WI38 (cell line): ENCODE measurements around the gene MAD1L1.

ENCODE experiments used
- H3K4me3 ChIP-seq: 2 replicates; pipeline ENCODE4 v1.5.1; 2011; ENCODE audit warnings: low read depth, mild to moderate bottlenecking, control low read depth, low read length
- TF ChIP-seq, protein P1 (sequence below): IDR thresholded peaks from 2 replicates; pipeline ENCODE4 v1.5.1; 2012; ENCODE audit warnings: low read depth, mild to moderate bottlenecking, control low read depth, low read length

MAD1L1 gene

DNA sequence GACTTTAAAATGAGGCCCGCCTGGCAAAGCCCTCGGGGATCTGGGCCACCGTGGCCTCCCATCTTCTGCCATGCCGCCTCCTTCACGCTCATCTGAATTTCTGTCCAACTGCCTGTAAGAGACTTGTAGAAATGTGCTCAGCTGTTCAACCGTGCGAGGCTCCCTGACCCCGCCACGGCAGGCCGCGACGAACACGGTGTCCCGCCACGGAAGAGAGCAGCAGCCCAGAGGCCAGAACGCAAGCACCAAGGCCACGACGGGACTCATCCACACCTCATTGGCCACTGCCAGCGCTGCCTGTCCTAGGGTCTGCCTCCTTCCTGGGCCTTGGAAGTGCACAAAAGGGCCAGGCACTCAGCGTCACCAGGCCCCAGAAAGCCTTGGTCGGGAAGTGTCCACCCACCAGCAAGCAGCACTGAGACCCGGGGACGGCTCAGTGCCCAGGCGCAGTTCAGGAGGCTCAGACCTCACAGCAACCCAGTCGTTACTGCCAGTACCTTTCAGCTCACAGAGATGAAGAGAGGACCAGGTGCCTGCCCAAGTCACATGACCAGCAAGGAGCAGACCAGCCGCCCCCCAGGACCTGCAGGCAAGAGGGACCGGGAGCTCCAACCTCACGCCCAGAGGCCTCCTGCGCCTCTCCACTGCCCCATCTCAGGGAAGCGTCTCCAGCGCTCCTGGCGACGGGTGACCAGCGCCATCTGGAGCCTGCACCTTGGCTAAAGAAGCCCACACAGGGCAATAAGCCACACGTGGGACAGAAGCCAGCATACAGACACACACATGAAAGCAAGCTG is 85.9 kb downstream of the MAD1L1 start:
- H3K4me3 ChIP-seq, result no peak overlapping the region
- TF ChIP-seq, protein P1, sequence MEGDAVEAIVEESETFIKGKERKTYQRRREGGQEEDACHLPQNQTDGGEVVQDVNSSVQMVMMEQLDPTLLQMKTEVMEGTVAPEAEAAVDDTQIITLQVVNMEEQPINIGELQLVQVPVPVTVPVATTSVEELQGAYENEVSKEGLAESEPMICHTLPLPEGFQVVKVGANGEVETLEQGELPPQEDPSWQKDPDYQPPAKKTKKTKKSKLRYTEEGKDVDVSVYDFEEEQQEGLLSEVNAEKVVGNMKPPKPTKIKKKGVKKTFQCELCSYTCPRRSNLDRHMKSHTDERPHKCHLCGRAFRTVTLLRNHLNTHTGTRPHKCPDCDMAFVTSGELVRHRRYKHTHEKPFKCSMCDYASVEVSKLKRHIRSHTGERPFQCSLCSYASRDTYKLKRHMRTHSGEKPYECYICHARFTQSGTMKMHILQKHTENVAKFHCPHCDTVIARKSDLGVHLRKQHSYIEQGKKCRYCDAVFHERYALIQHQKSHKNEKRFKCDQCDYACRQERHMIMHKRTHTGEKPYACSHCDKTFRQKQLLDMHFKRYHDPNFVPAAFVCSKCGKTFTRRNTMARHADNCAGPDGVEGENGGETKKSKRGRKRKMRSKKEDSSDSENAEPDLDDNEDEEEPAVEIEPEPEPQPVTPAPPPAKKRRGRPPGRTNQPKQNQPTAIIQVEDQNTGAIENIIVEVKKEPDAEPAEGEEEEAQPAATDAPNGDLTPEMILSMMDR, result no peak

DNA sequence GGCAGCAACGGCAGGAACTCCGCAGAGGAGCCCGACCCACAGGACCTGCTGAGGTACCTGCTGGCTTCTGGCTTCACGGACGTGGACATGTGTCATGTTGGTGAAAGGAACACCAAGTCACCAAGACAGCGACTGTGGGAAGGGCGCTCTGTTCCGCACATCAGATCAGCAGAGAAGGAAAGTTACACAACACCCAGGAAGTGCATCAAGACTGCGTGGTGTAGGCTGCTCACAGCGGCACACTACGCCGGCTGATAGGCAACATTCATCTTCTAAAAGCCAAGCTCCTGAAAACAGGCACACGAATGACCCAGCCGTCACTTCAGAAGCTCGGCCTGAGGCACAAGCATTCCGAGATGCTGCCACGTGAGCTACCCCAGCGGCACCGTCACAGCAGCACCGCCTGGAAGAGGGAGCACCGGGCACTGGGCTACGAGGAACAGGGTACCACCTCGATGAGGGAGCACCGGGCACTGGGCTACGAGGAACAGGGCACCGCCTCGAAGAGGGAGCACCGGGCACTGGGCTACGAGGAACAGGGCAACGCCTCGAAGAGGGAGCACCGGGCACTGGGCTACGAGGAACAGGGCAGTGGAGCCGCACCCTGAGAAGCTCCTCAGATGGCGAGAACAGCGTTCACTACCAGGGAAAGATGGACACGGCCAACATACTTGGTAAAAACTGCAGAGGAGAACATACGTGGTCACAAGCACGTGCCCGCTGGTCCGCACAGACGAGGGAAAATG is 86.7 kb downstream of the MAD1L1 start:
- no peak overlapping the region for H3K4me3 ChIP-seq
- TF ChIP-seq, protein P1, result no peak

DNA sequence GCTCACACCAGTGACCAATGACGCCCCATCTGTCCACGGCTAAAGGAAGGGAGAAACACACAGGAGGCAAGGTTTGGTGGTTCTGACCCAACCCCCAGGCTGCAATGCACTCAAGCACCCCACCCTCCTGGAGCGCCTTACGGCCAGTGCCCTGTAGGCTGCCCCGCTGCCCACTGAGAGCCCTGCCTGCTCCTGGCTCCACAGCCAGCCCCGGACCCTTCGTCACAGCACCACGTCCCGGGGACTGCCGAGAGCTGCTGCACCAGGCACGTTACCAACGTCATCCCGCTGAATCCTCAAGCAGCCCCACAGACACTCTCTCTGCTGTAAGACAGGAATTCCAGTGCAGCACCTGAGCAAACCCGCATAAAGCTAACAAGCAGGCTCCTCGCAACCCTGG is 87.8 kb downstream of the MAD1L1 start:
- TF ChIP-seq, protein P1, result no peak
- no peak overlapping the region for H3K4me3 ChIP-seq

DNA sequence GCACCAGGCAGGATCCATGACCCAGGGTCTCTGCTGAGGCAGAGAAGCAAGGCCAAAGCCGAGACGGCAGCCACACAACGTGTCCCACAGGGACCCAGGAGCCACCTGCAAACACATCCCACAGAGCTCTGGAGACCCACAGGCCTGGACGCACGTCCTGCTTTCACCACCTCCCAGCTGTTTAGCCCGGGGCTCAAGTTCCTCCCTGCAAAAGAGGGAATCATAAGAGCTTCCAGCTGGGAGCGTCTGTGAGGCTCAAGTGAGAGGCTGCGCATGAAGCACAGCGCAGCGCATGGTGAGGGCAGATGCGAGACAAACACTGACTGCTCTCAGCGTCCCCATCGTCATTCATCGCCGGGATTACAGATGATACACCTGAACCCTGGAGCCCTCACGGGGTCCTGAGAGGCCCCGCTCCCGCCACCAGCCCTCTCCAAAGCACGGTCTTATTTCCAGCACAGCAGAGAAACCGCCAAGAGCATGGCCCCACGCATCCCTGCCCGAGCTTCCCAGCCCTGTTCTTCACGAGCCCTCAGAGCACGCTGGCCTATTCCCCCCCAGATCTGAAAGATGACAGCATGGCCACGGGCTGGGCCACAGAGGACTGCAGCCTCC is 88.7 kb downstream of the MAD1L1 start:
- TF ChIP-seq, protein P1, result no peak
- H3K4me3 ChIP-seq, result no peak overlapping the region

DNA sequence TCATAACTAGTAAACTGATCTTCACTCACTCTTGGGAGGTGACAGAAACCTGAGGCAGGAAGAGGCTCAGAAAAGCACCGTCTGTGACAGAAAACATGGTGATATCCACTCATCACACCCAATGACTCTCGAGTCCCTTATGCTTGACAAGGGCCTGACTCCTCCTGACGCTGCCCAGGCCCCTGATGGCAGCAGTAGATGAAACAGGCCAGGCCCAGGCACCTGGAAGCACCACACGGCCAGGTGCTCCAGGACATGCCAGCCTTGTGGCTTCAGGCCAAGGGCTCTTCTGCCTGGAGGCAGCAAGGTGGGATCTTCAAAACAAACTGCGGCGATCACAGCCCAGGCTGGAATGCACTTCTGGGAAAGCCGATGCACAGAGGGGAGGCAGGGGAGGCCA is 89.3 kb downstream of the MAD1L1 start:
- H3K4me3 ChIP-seq, result no peak overlapping the region
- TF ChIP-seq, protein P1, result no peak

DNA sequence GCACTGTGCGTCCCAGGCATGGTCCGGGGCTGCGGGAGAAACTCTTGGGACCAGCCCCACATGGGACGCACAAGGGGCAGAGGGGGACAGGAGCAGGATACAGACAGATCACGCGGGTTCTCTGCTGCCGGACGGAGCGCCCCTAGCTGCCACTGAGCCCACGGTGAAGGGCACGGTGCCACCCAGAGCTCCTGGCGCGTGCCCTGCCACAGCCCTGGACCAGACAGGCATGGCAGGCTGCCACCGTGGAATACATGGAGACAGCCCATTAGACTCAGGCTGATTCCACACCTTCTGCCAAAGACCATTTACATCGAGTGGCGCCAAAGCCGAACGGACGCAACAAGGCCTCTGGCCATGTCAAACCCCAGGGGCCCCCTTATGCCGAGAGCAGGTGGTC is 90.4 kb downstream of the MAD1L1 start:
- no peak overlapping the region for H3K4me3 ChIP-seq
- TF ChIP-seq, protein P1, result no peak

DNA sequence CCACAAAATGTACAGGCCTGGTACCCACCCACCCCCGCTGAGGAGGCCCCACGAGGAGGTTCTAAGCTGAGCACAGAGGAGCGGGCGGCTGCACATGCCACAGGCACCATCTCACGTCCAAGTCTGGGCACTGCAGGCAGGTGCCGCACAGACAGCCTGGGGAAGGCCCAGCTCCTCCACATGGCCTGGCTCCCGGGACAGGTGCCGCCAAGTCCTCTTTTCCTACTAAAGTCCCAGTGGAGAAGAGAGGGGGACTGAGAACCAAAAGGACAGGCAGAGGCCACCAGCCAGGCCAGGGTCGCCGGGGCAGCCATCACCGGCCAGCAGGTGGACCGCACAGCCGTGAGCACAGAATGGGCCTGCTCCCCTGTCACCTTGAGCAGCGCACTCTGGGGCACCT is 91.1 kb downstream of the MAD1L1 start:
- TF ChIP-seq, protein P1, result no peak
- no peak overlapping the region for H3K4me3 ChIP-seq
